Psoas muscle (tissue), 8 donors: ENCODE measurements around the gene COPE. TPM values are rescaled to one million over a fixed set of nuclear protein-coding genes. Genes with fewer than 3 reads are reported as not detected.

Source experiments
- ATAC-seq, 4 donors: fragments of 200-7000 bp; cut with Tn5 transposase; one replicate each; pipeline ENCODE4 v1.9.1; 2020; ENCODE audit warnings: moderate library complexity in 3 of 4, mild to moderate bottlenecking in 2 of 4
- DNase-seq, 2 donors: peaks; one replicate each; pipeline ENCODE4 v3.0.0-alpha.2; 2020
- H3K27ac ChIP-seq: fragments of 200-600 bp; one replicate; pipeline ENCODE4 v1.8.0; 2022
- H3K27me3 ChIP-seq, 3 donors: fragments of 200-600 bp in 1 of 3; one replicate each; pipeline versions ENCODE4 v1.6.1 to v1.8.0; 2013 to 2022; ENCODE audit warnings: low read length in 2 of 3, mild to moderate bottlenecking in 2 of 3, moderate library complexity in 1 of 3; ENCODE audit not compliant: insufficient read depth in 3 of 3
- H3K36me3 ChIP-seq, 2 donors: fragments of 200-600 bp in 1 of 2; one replicate each; pipeline versions ENCODE4 v1.6.1 to v1.8.0; 2013 to 2022; ENCODE audit warnings: low read depth in 1 of 2, mild to moderate bottlenecking in 1 of 2, moderate library complexity in 1 of 2; ENCODE audit not compliant: insufficient read depth in 1 of 2
- H3K4me1 ChIP-seq: fragments of 200-600 bp; one replicate; pipeline ENCODE4 v1.8.0; 2022
- H3K4me3 ChIP-seq: fragments of 200-600 bp; one replicate; pipeline ENCODE4 v1.8.0; 2022; ENCODE audit warnings: mild to moderate bottlenecking
- H3K9me3 ChIP-seq: fragments of 200-600 bp; one replicate; pipeline ENCODE4 v1.8.0; 2022
- WGBS, 3 donors: extraction: QIAGEN DNeasy Blood & Tissue Kit; methylation state at CpG; one replicate each; pipeline versions ENCODE4 v1.1.6 to v1.1.7; 2013; 5-methylcytosine and 5-hydroxymethylcytosine counted together
- intact Hi-C, 2 donors: fragments of 100-400 bp; cut with DNase I; formaldehyde crosslinking; loops; one replicate each; pipeline versions ENCODE4 v1.11.0 to v1.14.2; 2022
- polyA plus RNA-seq, 3 donors: library from polyadenylated mRNA; stranded (reverse); fragments of 200-250 nt; gene quantifications; one replicate each; pipeline ENCODE4 v1.2.3, GENCODE V29; 2013
- total RNA-seq, 4 donors: library from RNA; stranded (reverse); fragmentation: NEBNext Ultra II Directional in 2 of 4; extraction: Animal tissue kit (Norgen Biotek cat#: 25700) in 2 of 4; gene quantifications; one replicate each; pipeline versions ENCODE4 v1.2.1 to v1.2.4, GENCODE V29; 2021 to 2023
- TF ChIP-seq, protein P1 (sequence below): fragments of 200-600 bp; IDR thresholded peaks from one replicate; pipeline ENCODE4 v1.8.0; 2022; ENCODE audit warnings: antibody characterized with exemption
- donor health status: healthy with polysubstance abuse.
- donor health status: DM: no; HTN: no; CAD: no; lungs with moderate emphysema.
- donor health status: Bipolar disorder and iron deficiency.
- donor health status: healthy.
- donor health status: DM: yes; HTN: yes; CAD: no.
- donor health status: DM: no; HTN: no; CAD: no.
- donor health status: DM: no; HTN: no; CAD: no.
- donor health status: DM: yes; HTN: yes; CAD: no.

Gene COPE
- total and polyA plus RNA-seq, 7 donors = 91.5 to 173 (median 110) TPM

DNA sequence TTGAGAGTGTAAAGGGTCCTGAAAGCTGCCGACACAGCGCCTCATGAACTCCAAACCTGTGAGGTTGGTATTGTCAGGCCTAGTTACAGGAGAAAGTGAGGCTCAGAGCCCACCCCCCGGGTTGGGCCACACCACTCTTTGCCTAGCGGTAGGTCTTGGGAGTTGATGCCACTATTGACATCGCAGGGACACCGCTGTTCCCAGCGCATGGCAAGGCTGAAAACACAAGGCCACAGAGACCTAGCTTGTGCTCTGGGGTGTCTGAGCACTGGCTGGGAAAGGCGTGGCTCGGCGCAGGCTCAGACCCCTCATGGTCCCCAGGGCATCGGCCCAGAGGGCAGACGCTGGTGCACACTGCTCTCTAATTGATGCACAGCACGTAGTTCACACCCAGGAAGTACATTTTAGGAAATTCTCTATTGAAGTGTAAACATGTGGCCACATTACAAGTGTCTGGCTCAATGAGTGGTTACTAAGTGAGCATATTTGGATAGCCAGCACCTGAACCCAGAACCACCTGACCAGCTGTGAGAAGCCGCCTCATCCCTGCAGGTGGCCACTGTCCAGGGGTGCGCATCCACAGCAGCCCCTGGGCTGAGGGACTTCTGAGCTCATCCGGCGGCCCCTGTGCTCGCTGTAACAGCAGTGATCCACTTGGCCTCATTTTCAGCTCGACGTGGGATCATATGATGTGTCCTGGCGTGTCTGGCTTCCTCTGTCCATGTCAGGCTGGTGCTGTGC is 60.1 kb downstream of the COPE start:
- H3K4me3 ChIP-seq = no peak overlapping the region
- intact Hi-C loops = no loop called here
- peak in 1 of 2 donors; percentile 8 for DNase-seq
- ATAC-seq = no peak
- TF ChIP-seq, protein P1, sequence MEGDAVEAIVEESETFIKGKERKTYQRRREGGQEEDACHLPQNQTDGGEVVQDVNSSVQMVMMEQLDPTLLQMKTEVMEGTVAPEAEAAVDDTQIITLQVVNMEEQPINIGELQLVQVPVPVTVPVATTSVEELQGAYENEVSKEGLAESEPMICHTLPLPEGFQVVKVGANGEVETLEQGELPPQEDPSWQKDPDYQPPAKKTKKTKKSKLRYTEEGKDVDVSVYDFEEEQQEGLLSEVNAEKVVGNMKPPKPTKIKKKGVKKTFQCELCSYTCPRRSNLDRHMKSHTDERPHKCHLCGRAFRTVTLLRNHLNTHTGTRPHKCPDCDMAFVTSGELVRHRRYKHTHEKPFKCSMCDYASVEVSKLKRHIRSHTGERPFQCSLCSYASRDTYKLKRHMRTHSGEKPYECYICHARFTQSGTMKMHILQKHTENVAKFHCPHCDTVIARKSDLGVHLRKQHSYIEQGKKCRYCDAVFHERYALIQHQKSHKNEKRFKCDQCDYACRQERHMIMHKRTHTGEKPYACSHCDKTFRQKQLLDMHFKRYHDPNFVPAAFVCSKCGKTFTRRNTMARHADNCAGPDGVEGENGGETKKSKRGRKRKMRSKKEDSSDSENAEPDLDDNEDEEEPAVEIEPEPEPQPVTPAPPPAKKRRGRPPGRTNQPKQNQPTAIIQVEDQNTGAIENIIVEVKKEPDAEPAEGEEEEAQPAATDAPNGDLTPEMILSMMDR = no peak
- H3K36me3 ChIP-seq = peaks cover 0 to 100% of the 10 kb centered on the region in 2 donors
- peaks cover 15% of the 10 kb centered on the region for H3K4me1 ChIP-seq
- no peaks in the 10 kb centered on the region for H3K27me3 ChIP-seq
- 73 to 86% (median 75%) methylated on average over 21 of the region's 21 CpGs for WGBS, 3 donors
- no peaks in the 10 kb centered on the region for H3K9me3 ChIP-seq
- peak overlapping the region; percentile 10 for H3K27ac ChIP-seq

DNA sequence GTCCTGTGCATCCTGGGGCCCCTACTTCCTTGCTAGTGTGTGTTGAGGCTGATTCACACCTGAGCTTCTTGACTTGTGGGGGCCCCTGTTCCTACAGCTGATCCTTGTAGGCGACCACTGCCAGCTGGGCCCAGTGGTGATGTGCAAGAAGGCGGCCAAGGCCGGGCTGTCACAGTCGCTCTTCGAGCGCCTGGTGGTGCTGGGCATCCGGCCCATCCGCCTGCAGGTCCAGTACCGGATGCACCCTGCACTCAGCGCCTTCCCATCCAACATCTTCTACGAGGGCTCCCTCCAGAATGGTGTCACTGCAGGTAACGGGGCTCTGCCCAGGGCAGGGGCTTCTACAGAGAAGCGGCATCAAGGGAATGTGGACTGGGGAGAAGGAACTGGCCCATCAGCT is 62.0 kb downstream of the COPE start:
- peaks cover 15% of the 10 kb centered on the region for H3K4me1 ChIP-seq
- intact Hi-C loops = no loop called here
- peak in 1 of 2 donors; percentile 9 for DNase-seq
- peaks cover 0 to 99% of the 10 kb centered on the region in 2 donors for H3K36me3 ChIP-seq
- TF ChIP-seq, protein P1 = no peak
- no peaks in the 10 kb centered on the region for H3K9me3 ChIP-seq
- 87 to 95% (median 87%) methylated on average over 13 of the region's 13 CpGs for WGBS, 3 donors
- H3K4me3 ChIP-seq = no peak overlapping the region
- no peaks in the 10 kb centered on the region for H3K27me3 ChIP-seq
- H3K27ac ChIP-seq = no peak overlapping the region
- no peak for ATAC-seq

DNA sequence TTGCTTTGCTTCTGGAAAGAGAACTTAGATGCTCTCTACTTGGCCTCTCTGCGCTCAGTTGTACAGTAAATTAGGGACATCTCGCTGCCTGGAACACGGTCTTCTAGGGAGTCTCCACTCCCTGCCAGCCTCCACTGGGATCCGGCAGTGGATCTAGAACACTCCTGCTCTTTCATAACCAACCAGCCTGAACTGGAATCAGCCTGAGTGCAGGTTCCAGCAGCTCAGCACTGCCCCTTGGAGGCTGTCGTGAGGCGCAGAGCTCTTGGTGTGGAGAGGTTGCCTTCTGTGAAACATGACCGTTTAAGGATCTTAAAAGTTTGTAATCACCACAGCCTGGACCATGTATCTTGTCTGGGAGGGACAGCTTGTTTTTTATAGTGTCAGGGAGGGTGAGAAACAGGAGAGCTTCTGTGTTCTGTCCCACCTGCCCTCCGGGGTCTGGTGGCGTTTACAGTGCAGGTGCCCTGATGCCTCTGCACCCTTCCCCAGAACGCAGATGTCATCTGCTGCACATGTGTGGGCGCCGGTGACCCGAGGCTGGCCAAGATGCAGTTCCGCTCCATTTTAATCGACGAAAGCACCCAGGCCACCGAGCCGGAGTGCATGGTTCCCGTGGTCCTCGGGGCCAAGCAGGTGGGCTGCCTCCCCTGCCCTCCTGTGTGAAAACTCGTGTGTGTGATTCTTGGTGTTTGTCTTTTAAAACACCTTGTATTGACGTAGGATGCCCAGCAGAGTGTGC is 62.6 kb downstream of the COPE start:
- H3K4me1 ChIP-seq = peaks cover 15% of the 10 kb centered on the region
- WGBS, 3 donors = 82 to 83% (median 83%) methylated on average over 22 of the region's 22 CpGs
- H3K27ac ChIP-seq = no peak overlapping the region
- no peaks in the 10 kb centered on the region for H3K27me3 ChIP-seq
- DNase-seq (peak in 1 of 2 donors; percentile 11), ATAC-seq (peak in 1 of 4 donors; percentile 40)
- H3K4me3 ChIP-seq = no peak overlapping the region
- TF ChIP-seq, protein P1 = peak; percentile 9
- H3K9me3 ChIP-seq = no peaks in the 10 kb centered on the region
- peaks cover 0 to 99% of the 10 kb centered on the region in 2 donors for H3K36me3 ChIP-seq
- intact Hi-C loops = no loop called here

DNA sequence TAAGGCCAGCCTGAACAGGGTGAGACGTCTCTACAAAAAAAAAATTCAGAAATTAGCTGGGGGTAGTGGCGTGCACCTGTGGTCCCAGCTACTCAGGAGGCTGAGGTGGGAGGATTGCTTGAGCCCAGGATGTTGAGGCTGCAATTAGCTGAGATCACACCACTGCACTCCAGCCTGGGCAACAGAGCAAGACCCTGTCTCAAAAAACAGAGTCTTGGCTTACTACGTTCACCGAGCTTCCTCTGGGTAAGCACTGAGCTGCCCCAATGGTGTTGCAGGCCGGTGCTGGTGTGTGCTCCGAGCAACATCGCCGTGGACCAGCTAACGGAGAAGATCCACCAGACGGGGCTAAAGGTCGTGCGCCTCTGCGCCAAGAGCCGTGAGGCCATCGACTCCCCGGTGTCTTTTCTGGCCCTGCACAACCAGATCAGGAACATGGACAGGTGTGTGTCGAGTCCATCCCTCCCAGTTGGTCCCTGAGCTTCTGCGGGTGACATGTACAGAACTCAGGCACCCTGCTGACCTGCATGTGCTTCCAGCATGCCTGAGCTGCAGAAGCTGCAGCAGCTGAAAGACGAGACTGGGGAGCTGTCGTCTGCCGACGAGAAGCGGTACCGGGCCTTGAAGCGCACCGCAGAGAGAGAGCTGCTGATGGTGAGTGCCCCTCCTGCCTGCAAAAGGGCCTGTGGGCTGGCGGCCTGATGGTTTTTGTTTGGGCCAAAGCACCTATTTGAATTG is 63.4 kb downstream of the COPE start:
- TF ChIP-seq, protein P1 = no peak
- 89 to 90% (median 90%) methylated on average over 22 to 27 of the region's 27 CpGs for WGBS, 3 donors
- Histone ChIP-seq H3K36me3 (peaks cover 0 to 99% of the 10 kb centered on the region in 2 donors), H3K4me3 (no peak overlapping the region), H3K27me3 (no peaks in the 10 kb centered on the region), H3K27ac (no peak overlapping the region), H3K9me3 (no peaks in the 10 kb centered on the region), H3K4me1 (peaks cover 16% of the 10 kb centered on the region)
- intact Hi-C loops = no loop called here
- no peak for DNase-seq
- no peak for ATAC-seq
